IMR-90 (cell line): ENCODE data around the gene SLFN12L. TPM values are rescaled to one million over a fixed set of nuclear protein-coding genes. Genes with fewer than 3 reads are reported as not detected.
"Not testable (repeated sequence)": the region's sequence is repeated elsewhere in the genome, so short reads cannot be mapped to it uniquely, and the experiment has no call there.

ENCODE experiments used
- ATAC-seq: fragments of 200-7000 bp; cut with Tn5 transposase; 2 replicates; pipeline ENCODE4 v1.9.1; 2020; ENCODE audit warnings: low read depth, mild to moderate bottlenecking, moderate library complexity
- BruUV-seq: library from RNA; stranded (reverse); fragments of 400-500 nt; replicated peaks from 2 replicates; lab custom pipeline; 2021; lab: Mats Ljungman, UMichigan
- CTCF ChIA-PET: fragments of 300-600 bp; formaldehyde crosslinking; extraction: SDS; loops from one replicate; lab custom pipeline; 2021; ENCODE audit warnings: antibody characterized with exemption; lab: Yijun Ruan, JAX
- POLR2A ChIA-PET: fragments of 300-600 bp; sonication (Branson Sonifier 250); formaldehyde crosslinking; loops from one replicate; lab custom pipeline; 2022; ENCODE audit warnings: antibody characterized with exemption; ENCODE audit not compliant: unreplicated experiment; lab: Charles Lee
- DNase-seq: peaks from one replicate; pipeline ENCODE4 v3.0.0; 2013
- H2AFZ ChIP-seq: replicated peaks from 2 replicates; pipeline ENCODE3; 2013; ENCODE audit warnings: low read length, mild to moderate bottlenecking; ENCODE audit not compliant: poor library complexity
- H2AK5ac ChIP-seq: 2 replicates; pipeline ENCODE4 v1.6.1; 2013; ENCODE audit warnings: low read depth, low read length, inconsistent platforms
- H2AK9ac ChIP-seq: replicated peaks from 2 replicates; pipeline ENCODE3; 2013; ENCODE audit warnings: mild to moderate bottlenecking, low read depth, low read length, moderate library complexity; ENCODE audit not compliant: poor library complexity
- H2BK120ac ChIP-seq: 2 replicates; pipeline ENCODE4 v1.6.1; 2013; ENCODE audit warnings: low read depth, low read length, inconsistent platforms
- H2BK15ac ChIP-seq: 3 replicates; pipeline ENCODE4 v1.6.1; 2013; ENCODE audit warnings: low read depth, low read length, inconsistent platforms
- H2BK20ac ChIP-seq: 2 replicates; pipeline ENCODE4 v1.6.1; 2013; ENCODE audit warnings: low read depth, mild to moderate bottlenecking, inconsistent platforms, low read length, moderate library complexity
- H2BK5ac ChIP-seq: 2 replicates; pipeline ENCODE4 v1.6.1; 2013; ENCODE audit warnings: mild to moderate bottlenecking, low read depth, low read length, inconsistent platforms; ENCODE audit not compliant: poor library complexity, severe bottlenecking
- H3K14ac ChIP-seq: replicated peaks from 2 replicates; pipeline ENCODE4 v1.6.1; 2013; ENCODE audit warnings: low read depth, low read length, inconsistent platforms
- H3K18ac ChIP-seq: 2 replicates; pipeline ENCODE4 v1.6.1; 2013; ENCODE audit warnings: low read depth, low read length, control low read depth
- H3K23ac ChIP-seq: 2 replicates; pipeline ENCODE4 v1.6.1; 2013; ENCODE audit warnings: low read depth, low read length, inconsistent platforms
- H3K27ac ChIP-seq: 2 replicates; pipeline ENCODE4 v1.5.1; 2013; ENCODE audit warnings: mild to moderate bottlenecking, control low read depth, low read length; ENCODE audit not compliant: insufficient read depth
- H3K27me3 ChIP-seq: 2 replicates; pipeline ENCODE4 v1.6.1; 2013; ENCODE audit warnings: low read length; ENCODE audit not compliant: control insufficient read depth, insufficient read depth
- H3K36me3 ChIP-seq: 2 replicates; pipeline ENCODE4 v1.6.1; 2013; ENCODE audit warnings: low read length, mixed read lengths; ENCODE audit not compliant: control insufficient read depth, insufficient read depth
- H3K4ac ChIP-seq: 2 replicates; pipeline ENCODE4 v1.6.1; 2013; ENCODE audit warnings: low read depth, low read length, inconsistent platforms
- H3K4me1 ChIP-seq: 2 replicates; pipeline ENCODE4 v1.6.1; 2013; ENCODE audit warnings: low read length, mixed read lengths; ENCODE audit not compliant: control insufficient read depth, insufficient read depth
- H3K4me2 ChIP-seq: 2 replicates; pipeline ENCODE4 v1.6.1; 2013; ENCODE audit warnings: low read depth, mild to moderate bottlenecking, control low read depth, low read length, moderate library complexity
- H3K4me3 ChIP-seq: 2 replicates; pipeline ENCODE4 v1.5.1; 2013; ENCODE audit warnings: low read depth, mild to moderate bottlenecking, control low read depth, low read length, moderate library complexity; ENCODE audit not compliant: insufficient read depth
- H3K56ac ChIP-seq: 2 replicates; pipeline ENCODE4 v1.6.1; 2013; ENCODE audit warnings: low read length, inconsistent platforms; ENCODE audit not compliant: insufficient read depth; ENCODE audit errors: extremely low read depth
- H3K79me1 ChIP-seq, 2 experiments: 2 replicates each; pipeline ENCODE4 v1.6.1; 2013; ENCODE audit warnings: low read length in 2 of 2, inconsistent platforms in 1 of 2, low read depth in 1 of 2
- H3K9ac ChIP-seq: 2 replicates; pipeline ENCODE4 v1.6.1; 2013; ENCODE audit warnings: low read depth, low read length, control low read depth
- H3K9me1 ChIP-seq: 2 replicates; pipeline ENCODE4 v1.6.1; 2013; ENCODE audit warnings: low read length, inconsistent platforms; ENCODE audit not compliant: insufficient read depth
- H3K9me3 ChIP-seq: 2 replicates; pipeline ENCODE4 v1.6.1; 2013; ENCODE audit warnings: low read length; ENCODE audit not compliant: control insufficient read depth, insufficient read depth
- H4K20me1 ChIP-seq: 2 replicates; pipeline ENCODE4 v1.6.1; 2013; ENCODE audit warnings: low read length, inconsistent platforms; ENCODE audit not compliant: insufficient read depth
- H4K5ac ChIP-seq: 2 replicates; pipeline ENCODE4 v1.6.1; 2013; ENCODE audit warnings: mild to moderate bottlenecking, low read depth, low read length, control low read depth
- H4K8ac ChIP-seq, 2 experiments: 2 replicates each; pipeline ENCODE4 v1.6.1; 2013; ENCODE audit warnings: low read depth in 2 of 2, low read length in 2 of 2, control low read depth in 1 of 2, inconsistent platforms in 1 of 2
- H4K91ac ChIP-seq: 2 replicates; pipeline ENCODE4 v1.6.1; 2013; ENCODE audit warnings: low read depth, low read length, inconsistent platforms; ENCODE audit not compliant: insufficient read depth
- WGBS, 2 experiments: methylation state at CpG; one replicate each; pipeline versions ENCODE4 v1.1.5 to v1.1.7; 2013; ENCODE audit warnings: missing lambda C conversion rate in 2 of 2; ENCODE audit not compliant: insufficient read length in 1 of 2; ENCODE audit errors: extremely low coverage in 2 of 2; 5-methylcytosine and 5-hydroxymethylcytosine counted together
- dilution Hi-C: fragments of 300-500 bp; cut with HindIII; formaldehyde crosslinking; loops from one replicate; pipeline ENCODE4 v1.14.3; 2018; ENCODE audit warnings: low sequenced_read_pairs; ENCODE audit not compliant: unreplicated experiment
- in situ Hi-C: fragments of 300-500 bp; cut with MboI; formaldehyde crosslinking; loops from 3 replicates; pipeline ENCODE4 v1.14.3; 2019; ENCODE audit warnings: low sequenced_read_pairs, inconsistent platforms, mixed read lengths
- intact Hi-C: fragments of 100-400 bp; cut with micrococcal nuclease; formaldehyde crosslinking; loops from 2 replicates; pipeline ENCODE4 v1.10.0; 2022
- polyA plus RNA-seq, 3 experiments: library from polyadenylated mRNA; depleted of rRNA; stranded (reverse); fragments of >200 nt; gene quantifications; 2 replicates each; pipeline ENCODE4 v1.2.3, GENCODE V29; 2012; ENCODE audit warnings: low replicate concordance in 1 of 3
- total RNA-seq: library from RNA; depleted of rRNA; stranded (reverse); fragments of >200 nt; gene quantifications from 2 replicates; pipeline ENCODE4 v1.2.3, GENCODE V29; 2012

SLFN12L gene
- total and polyA plus RNA-seq, 2 of the 4 experiments (the other 2 are of a cell fraction) = 0.18 TPM; not detected in 1

GRCh38 chr17:35507714-35508113, 29.8 kb downstream of the SLFN12L start:
- H2AK9ac ChIP-seq, ATAC-seq, DNase-seq, in situ Hi-C loops, BruUV-seq, H3K14ac ChIP-seq, H3K4me2 ChIP-seq, H2BK120ac ChIP-seq, H2AFZ ChIP-seq, H3K4ac ChIP-seq, H3K23ac ChIP-seq, H4K20me1 ChIP-seq, H4K91ac ChIP-seq, H4K5ac ChIP-seq, intact Hi-C loops, H3K36me3 ChIP-seq, H3K27ac ChIP-seq, H3K9me3 ChIP-seq, POLR2A ChIA-PET, H3K56ac ChIP-seq, H3K9ac ChIP-seq, H3K4me1 ChIP-seq, H3K18ac ChIP-seq, dilution Hi-C loops, H2BK5ac ChIP-seq, H4K8ac ChIP-seq, H3K9me1 ChIP-seq, H2BK15ac ChIP-seq, H3K27me3 ChIP-seq, H2BK20ac ChIP-seq, H2AK5ac ChIP-seq, H3K4me3 ChIP-seq, H3K79me1 ChIP-seq, CTCF ChIA-PET: not testable (repeated sequence)
- WGBS, 2 experiments = no CpG with 5 or more reads among the region's 3 CpGs
